Caco-2 (cell line): ENCODE data around the gene LIMCH1. TPM values are rescaled to one million over a fixed set of nuclear protein-coding genes. Genes with fewer than 3 reads are reported as not detected.

Experiments used
- BruUV-seq: library from RNA; stranded (reverse); fragments of 400-500 nt; replicated peaks from 2 replicates; lab custom pipeline; 2021; lab: Mats Ljungman, UMichigan
- CTCF ChIA-PET: fragments of 300-600 bp; sonication (Branson Sonifier 250); formaldehyde crosslinking; loops from one replicate; lab custom pipeline; 2022; ENCODE audit warnings: antibody characterized with exemption; lab: Charles Lee
- POLR2A ChIA-PET: fragments of 300-600 bp; sonication (Branson Sonifier 250); formaldehyde crosslinking; loops from one replicate; lab custom pipeline; 2022; ENCODE audit warnings: antibody characterized with exemption; lab: Charles Lee
- DNase-seq, 2 experiments: peaks; one replicate each; pipeline versions ENCODE4 v3.0.0 to v3.0.0-alpha.2; 2020 to 2022
- H3K27me3 ChIP-seq: replicated peaks from 2 replicates; pipeline ENCODE4 v1.6.0; 2011; ENCODE audit warnings: low read length; ENCODE audit not compliant: control insufficient read depth, insufficient read depth
- H3K36me3 ChIP-seq: 2 replicates; pipeline ENCODE4 v1.5.1; 2011; ENCODE audit warnings: low read length; ENCODE audit not compliant: control insufficient read depth, insufficient read depth
- H3K4me1 ChIP-seq: fragments of 250-450 bp; sonication (Bioruptor Pico); 2 replicates; pipeline ENCODE4 v1.5.1; 2020; ENCODE audit warnings: mild to moderate bottlenecking
- H3K4me3 ChIP-seq: 2 replicates; pipeline ENCODE4 v1.5.1; 2011; ENCODE audit warnings: low read depth, mild to moderate bottlenecking, control low read depth, low read length
- H3K9me3 ChIP-seq: fragments of 250-450 bp; sonication (Bioruptor Pico); 2 replicates; pipeline ENCODE4 v1.5.1; 2020; ENCODE audit warnings: mild to moderate bottlenecking, moderate library complexity
- H3K27ac Mint-ChIP-seq: one replicate; pipeline ENCODE4 v1.8.0; 2022; ENCODE audit warnings: mixed read lengths; ENCODE audit not compliant: unreplicated experiment
- H3K27me3 Mint-ChIP-seq: one replicate; pipeline ENCODE4 v1.8.0; 2022; ENCODE audit warnings: mixed read lengths; ENCODE audit not compliant: insufficient read depth, unreplicated experiment
- H3K36me3 Mint-ChIP-seq: one replicate; pipeline ENCODE4 v1.8.0; 2022; ENCODE audit warnings: mild to moderate bottlenecking, mixed read lengths; ENCODE audit not compliant: insufficient read depth, unreplicated experiment
- H3K4me1 Mint-ChIP-seq: one replicate; pipeline ENCODE4 v1.8.0; 2022; ENCODE audit warnings: low read depth, mixed read lengths; ENCODE audit not compliant: unreplicated experiment
- H3K4me3 Mint-ChIP-seq: one replicate; pipeline ENCODE4 v1.8.0; 2022; ENCODE audit warnings: mild to moderate bottlenecking, moderate library complexity, mixed read lengths; ENCODE audit not compliant: unreplicated experiment
- H3K9me3 Mint-ChIP-seq: one replicate; pipeline ENCODE4 v1.8.0; 2022; ENCODE audit warnings: mixed read lengths; ENCODE audit not compliant: unreplicated experiment
- CTCF ChIP-seq, 2 experiments: fragments of 200-600 bp in 1 of 2; IDR thresholded peaks; 1 replicate in 1 of 2; 2 replicates in 1 of 2; pipeline versions ENCODE4 v1.5.1 to v1.8.0; 2011 to 2022; ENCODE audit warnings: antibody characterized with exemption in 1 of 2, control low read depth in 1 of 2, inconsistent platforms in 1 of 2, low read depth in 1 of 2, low read length in 1 of 2, mild to moderate bottlenecking in 1 of 2, moderate library complexity in 1 of 2; ENCODE audit not compliant: insufficient read depth in 1 of 2, severe bottlenecking in 1 of 2, unreplicated experiment in 1 of 2
- intact Hi-C: fragments of 100-400 bp; cut with micrococcal nuclease; formaldehyde crosslinking; loops from one replicate; pipeline ENCODE4 v1.10.0; 2022; ENCODE audit not compliant: unreplicated experiment
- total RNA-seq: library from RNA; stranded (reverse); gene quantifications from 2 replicates; pipeline ENCODE4 v1.2.3, GENCODE V29; 2022

Gene LIMCH1
- total RNA-seq, 1 experiment from 2014 or later = 8.4 TPM

GRCh38 chr4:41631523-41631922 lies 93.6 kb downstream of the LIMCH1 start:
- no peak for TF ChIP-seq CTCF (IDR thresholded peaks at IDR 0.05; ENCODE audit: insufficient read depth in 1 of 2, low read depth in 1 of 2, low read length in 1 of 2, severe bottlenecking in 1 of 2, unreplicated experiment in 1 of 2)
- intact Hi-C loops = no loop called here

GRCh38 chr4:41632481-41633073 lies 94.6 kb downstream of the LIMCH1 start:
- no peak overlapping the region for H3K27ac Mint-ChIP-seq
- DNase-seq = peak in 1 of 2 experiments; percentile 38
- H3K9me3 ChIP-seq = no peaks in the 10 kb centered on the region
- no peaks in the 10 kb centered on the region for H3K27me3 ChIP-seq
- no peaks in the 10 kb centered on the region for H3K36me3 Mint-ChIP-seq
- H3K4me3 Mint-ChIP-seq = no peak overlapping the region
- peaks cover 15% of the 10 kb centered on the region for H3K4me1 ChIP-seq
- H3K4me1 Mint-ChIP-seq = peaks cover 10% of the 10 kb centered on the region
- H3K4me3 ChIP-seq = no peak overlapping the region
- H3K9me3 Mint-ChIP-seq = no peaks in the 10 kb centered on the region
- intact Hi-C loops = no loop called here
- POLR2A ChIA-PET = no interaction called here
- BruUV-seq = no TSS peak
- no peaks in the 10 kb centered on the region for H3K27me3 Mint-ChIP-seq
- TF ChIP-seq CTCF (IDR thresholded peaks at IDR 0.05; ENCODE audit: insufficient read depth in 1 of 2, low read depth in 1 of 2, low read length in 1 of 2, severe bottlenecking in 1 of 2, unreplicated experiment in 1 of 2) = no peak
- H3K36me3 ChIP-seq = no peaks in the 10 kb centered on the region
- CTCF ChIA-PET = no interaction called here

More at GRCh38 chr4:41631523-41631922, 93.6 kb downstream of the LIMCH1 start:
- H3K27me3 ChIP-seq = no peaks in the 10 kb centered on the region
- H3K36me3 ChIP-seq = no peaks in the 10 kb centered on the region
- H3K4me3 ChIP-seq = no peak overlapping the region
- H3K9me3 ChIP-seq = no peaks in the 10 kb centered on the region
- no peaks in the 10 kb centered on the region for H3K9me3 Mint-ChIP-seq
- no peaks in the 10 kb centered on the region for H3K36me3 Mint-ChIP-seq
- BruUV-seq = no TSS peak
- peaks cover 15% of the 10 kb centered on the region for H3K4me1 ChIP-seq
- H3K4me1 Mint-ChIP-seq = peaks cover 10% of the 10 kb centered on the region
- no peak for DNase-seq
- CTCF ChIA-PET = no interaction called here
- POLR2A ChIA-PET = no interaction called here
- H3K27me3 Mint-ChIP-seq = no peaks in the 10 kb centered on the region
- H3K27ac Mint-ChIP-seq = no peak overlapping the region
- no peak overlapping the region for H3K4me3 Mint-ChIP-seq

GRCh38 chr4:41633321-41633720 lies 95.4 kb downstream of the LIMCH1 start:
- Histone ChIP-seq H3K27me3 (no peaks in the 10 kb centered on the region), H3K36me3 (no peaks in the 10 kb centered on the region), H3K4me3 (no peak overlapping the region), H3K9me3 (no peaks in the 10 kb centered on the region), H3K4me1 (peaks cover 15% of the 10 kb centered on the region)
- no peak overlapping the region for H3K4me3 Mint-ChIP-seq
- no peak for DNase-seq
- intact Hi-C loops = no loop called here
- no peaks in the 10 kb centered on the region for H3K9me3 Mint-ChIP-seq
- ChIA-PET CTCF (no interaction called here), POLR2A (no interaction called here)
- H3K27me3 Mint-ChIP-seq = no peaks in the 10 kb centered on the region
- no TSS peak for BruUV-seq
- no peak overlapping the region for H3K27ac Mint-ChIP-seq
- H3K36me3 Mint-ChIP-seq = no peaks in the 10 kb centered on the region
- peaks cover 10% of the 10 kb centered on the region for H3K4me1 Mint-ChIP-seq
- TF ChIP-seq CTCF (IDR thresholded peaks at IDR 0.05; ENCODE audit: insufficient read depth in 1 of 2, low read depth in 1 of 2, low read length in 1 of 2, severe bottlenecking in 1 of 2, unreplicated experiment in 1 of 2) = no peak
